ENCODE measurements around the gene IL4R. TPM values are rescaled to one million over a fixed set of nuclear protein-coding genes. Genes with fewer than 3 reads are reported as not detected.
A peak's percentile ranks its signal among the peaks of the same experiment; 100 is the strongest.

The IL4R gene
- total and polyA plus RNA-seq, 2 of the 13 experiments (the other 11 are each of a cell fraction or from before 2014, with no cell fraction given) = 15.9 to 49.6 TPM

DNA sequence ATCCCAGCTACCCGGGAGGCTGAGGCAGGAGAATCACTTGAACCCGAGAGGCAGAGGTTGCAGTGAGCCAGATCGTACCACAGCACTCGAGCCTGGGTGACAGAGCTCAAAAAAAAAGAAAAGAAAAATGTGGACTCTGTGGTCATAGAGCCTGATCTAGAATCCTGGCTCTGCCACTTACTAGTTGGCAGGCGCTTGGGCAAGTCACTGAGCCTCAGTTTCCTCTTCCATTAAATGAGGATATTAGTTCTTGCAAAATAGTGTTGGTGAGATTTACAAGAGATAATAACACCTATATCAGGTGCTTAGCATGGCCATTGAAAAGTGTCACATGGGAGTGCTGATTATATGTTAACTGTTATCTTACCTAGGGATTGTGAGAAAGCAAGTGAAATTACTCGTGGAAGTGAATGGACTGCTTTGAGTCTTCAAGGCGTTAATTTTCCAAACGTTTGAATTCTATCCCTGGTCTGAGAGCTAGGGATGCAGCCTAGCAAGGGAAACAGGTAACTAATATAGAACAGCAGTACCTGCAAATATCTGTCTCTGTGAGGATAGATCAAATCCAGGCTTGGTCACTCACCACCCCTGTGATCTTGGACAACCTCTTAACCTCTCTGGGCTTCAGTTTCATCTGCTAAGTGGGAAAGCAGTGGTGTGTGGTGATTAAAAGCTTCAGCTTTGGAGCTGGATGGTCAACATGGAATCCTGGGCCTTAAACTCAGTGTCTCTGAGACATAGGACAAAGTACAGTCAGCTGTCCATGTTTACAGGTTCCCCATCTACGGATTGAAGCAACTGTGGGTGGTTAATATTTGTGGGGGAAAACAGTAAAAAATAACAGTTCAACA lies 44.2 kb upstream of the IL4R start (continued):
- TF ChIP-seq ASH2L (IDR thresholded peaks at IDR 0.05; ENCODE audit: insufficient read length, low read depth, low read length) = peak; percentile 16
- no peak for TF ChIP-seq BORCS8-MEF2B (CRISPR knock-in tag; IDR thresholded peaks at IDR 0.05)
- TF ChIP-seq, protein P1, sequence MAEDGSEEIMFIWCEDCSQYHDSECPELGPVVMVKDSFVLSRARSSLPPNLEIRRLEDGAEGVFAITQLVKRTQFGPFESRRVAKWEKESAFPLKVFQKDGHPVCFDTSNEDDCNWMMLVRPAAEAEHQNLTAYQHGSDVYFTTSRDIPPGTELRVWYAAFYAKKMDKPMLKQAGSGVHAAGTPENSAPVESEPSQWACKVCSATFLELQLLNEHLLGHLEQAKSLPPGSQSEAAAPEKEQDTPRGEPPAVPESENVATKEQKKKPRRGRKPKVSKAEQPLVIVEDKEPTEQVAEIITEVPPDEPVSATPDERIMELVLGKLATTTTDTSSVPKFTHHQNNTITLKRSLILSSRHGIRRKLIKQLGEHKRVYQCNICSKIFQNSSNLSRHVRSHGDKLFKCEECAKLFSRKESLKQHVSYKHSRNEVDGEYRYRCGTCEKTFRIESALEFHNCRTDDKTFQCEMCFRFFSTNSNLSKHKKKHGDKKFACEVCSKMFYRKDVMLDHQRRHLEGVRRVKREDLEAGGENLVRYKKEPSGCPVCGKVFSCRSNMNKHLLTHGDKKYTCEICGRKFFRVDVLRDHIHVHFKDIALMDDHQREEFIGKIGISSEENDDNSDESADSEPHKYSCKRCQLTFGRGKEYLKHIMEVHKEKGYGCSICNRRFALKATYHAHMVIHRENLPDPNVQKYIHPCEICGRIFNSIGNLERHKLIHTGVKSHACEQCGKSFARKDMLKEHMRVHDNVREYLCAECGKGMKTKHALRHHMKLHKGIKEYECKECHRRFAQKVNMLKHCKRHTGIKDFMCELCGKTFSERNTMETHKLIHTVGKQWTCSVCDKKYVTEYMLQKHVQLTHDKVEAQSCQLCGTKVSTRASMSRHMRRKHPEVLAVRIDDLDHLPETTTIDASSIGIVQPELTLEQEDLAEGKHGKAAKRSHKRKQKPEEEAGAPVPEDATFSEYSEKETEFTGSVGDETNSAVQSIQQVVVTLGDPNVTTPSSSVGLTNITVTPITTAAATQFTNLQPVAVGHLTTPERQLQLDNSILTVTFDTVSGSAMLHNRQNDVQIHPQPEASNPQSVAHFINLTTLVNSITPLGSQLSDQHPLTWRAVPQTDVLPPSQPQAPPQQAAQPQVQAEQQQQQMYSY (CRISPR knock-in tag; IDR thresholded peaks at IDR 0.05) = no peak
- no peak for TF ChIP-seq EZH2 (conservative IDR thresholded peaks at IDR 0.05; ENCODE audit: low read depth, low read length)
- TF ChIP-seq SRSF9 (IDR thresholded peaks at IDR 0.05; ENCODE audit: borderline replicate concordance, insufficient read depth, low read depth, low read length, poor library complexity, severe bottlenecking) = no peak
- no peak for TF ChIP-seq MAF1 (CRISPR knock-in tag; IDR thresholded peaks at IDR 0.05; ENCODE audit: borderline replicate concordance)
- 0 out of 4 replicates have a peak, but pooled peaks of 1 of the 2 experiments have one; percentile 27 for TF ChIP-seq KLF16 (CRISPR knock-in tag; IDR thresholded peaks at IDR 0.05)
- TF ChIP-seq ZNF766 (CRISPR knock-in tag; IDR thresholded peaks at IDR 0.05; ENCODE audit: borderline replicate concordance) = 0 out of 2 replicates have a peak, but pooled peaks have one; percentile 12
- no peak for TF ChIP-seq ONECUT2 (CRISPR knock-in tag; IDR thresholded peaks at IDR 0.05)
- no peak for TF ChIP-seq PTBP1 (IDR thresholded peaks at IDR 0.05; ENCODE audit: low read depth, low read length, poor library complexity, severe bottlenecking)
- no peak for TF ChIP-seq MLLT10 (CRISPR knock-in tag; IDR thresholded peaks at IDR 0.05)
- no peak for TF ChIP-seq ZNF264 (CRISPR knock-in tag; IDR thresholded peaks at IDR 0.05)
- TF ChIP-seq PLRG1 (conservative IDR thresholded peaks at IDR 0.05) = no peak
- TF ChIP-seq, protein P2, sequence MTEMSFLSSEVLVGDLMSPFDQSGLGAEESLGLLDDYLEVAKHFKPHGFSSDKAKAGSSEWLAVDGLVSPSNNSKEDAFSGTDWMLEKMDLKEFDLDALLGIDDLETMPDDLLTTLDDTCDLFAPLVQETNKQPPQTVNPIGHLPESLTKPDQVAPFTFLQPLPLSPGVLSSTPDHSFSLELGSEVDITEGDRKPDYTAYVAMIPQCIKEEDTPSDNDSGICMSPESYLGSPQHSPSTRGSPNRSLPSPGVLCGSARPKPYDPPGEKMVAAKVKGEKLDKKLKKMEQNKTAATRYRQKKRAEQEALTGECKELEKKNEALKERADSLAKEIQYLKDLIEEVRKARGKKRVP (CRISPR knock-in tag; IDR thresholded peaks at IDR 0.05) = no peak
- TF ChIP-seq NONO (IDR thresholded peaks at IDR 0.05) = no peak
- no peak for TF ChIP-seq NONO (CRISPR knock-in tag; conservative IDR thresholded peaks at IDR 0.05)
- TF ChIP-seq PHF20 (CRISPR knock-in tag; IDR thresholded peaks at IDR 0.05) = no peak
- TF ChIP-seq ZNF768 (CRISPR knock-in tag; IDR thresholded peaks at IDR 0.05) = no peak; the same call in 1 of the 2 replicates
- TF ChIP-seq, protein P3, sequence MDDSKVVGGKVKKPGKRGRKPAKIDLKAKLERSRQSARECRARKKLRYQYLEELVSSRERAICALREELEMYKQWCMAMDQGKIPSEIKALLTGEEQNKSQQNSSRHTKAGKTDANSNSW (CRISPR knock-in tag; IDR thresholded peaks at IDR 0.05; ENCODE audit: borderline replicate concordance) = no peak
- no peak for TF ChIP-seq AGO2 (optimal IDR thresholded peaks at IDR 0.05; ENCODE audit: low read depth, low read length)
- TF ChIP-seq ZNF431 (CRISPR knock-in tag; IDR thresholded peaks at IDR 0.05; ENCODE audit: borderline replicate concordance, low read depth) = no peak
- no peak for TF ChIP-seq ZIK1 (CRISPR knock-in tag; IDR thresholded peaks at IDR 0.05; ENCODE audit: borderline replicate concordance, low read depth)
- no peak for TF ChIP-seq RBM22 (optimal IDR thresholded peaks at IDR 0.05; ENCODE audit: low read length)
- TF ChIP-seq ZFP36L1 (CRISPR knock-in tag; IDR thresholded peaks at IDR 0.05) = 0 out of 2 replicates have a peak, but pooled peaks have one; percentile 12
- TF ChIP-seq HCFC1 (IDR thresholded peaks at IDR 0.05; ENCODE audit: low read depth, low read length) = no peak
- TF ChIP-seq, protein P4, sequence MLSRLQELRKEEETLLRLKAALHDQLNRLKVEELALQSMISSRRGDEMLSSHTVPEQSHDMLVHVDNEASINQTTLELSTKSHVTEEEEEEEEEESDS (CRISPR knock-in tag; IDR thresholded peaks at IDR 0.05; ENCODE audit: borderline replicate concordance) = no peak

All from HepG2 (cell line).